ENCODE data around the gene EGR2. TPM values are rescaled to one million over a fixed set of nuclear protein-coding genes. Genes with fewer than 3 reads are reported as not detected.
"Not testable (repeated sequence)": the region's sequence is repeated elsewhere in the genome, so short reads cannot be mapped to it uniquely, and the experiment has no call there.

EGR2 gene
- total RNA-seq, 2 donors from 2014 or later = 3.1 to 4.8 TPM

- H3K27ac Mint-ChIP-seq = no peak overlapping the region
- H3K4me1 Mint-ChIP-seq = peaks cover 2% of the 10 kb centered on the region
- peaks cover 3% of the 10 kb centered on the region for H3K9me3 ChIP-seq (ENCODE audit: control insufficient read depth, low read length, poor library complexity, severe bottlenecking)
- ATAC-seq = no peak
- H3K36me3 Mint-ChIP-seq (ENCODE audit: low read depth) = peaks cover 7% of the 10 kb centered on the region
- H3K27me3 Mint-ChIP-seq = peaks cover 54% of the 10 kb centered on the region
- DNase-seq = no peak
- H3K4me3 Mint-ChIP-seq = no peak overlapping the region
Observed at GRCh38 chr10:62796896-62797295, 19.3 kb downstream of the EGR2 start.

GRCh38 chr10:62795762-62796161 lies 20.4 kb downstream of the EGR2 start:
- Mint-ChIP-seq H3K4me3 (no peak overlapping the region), H3K4me1 (peaks cover 2% of the 10 kb centered on the region), H3K36me3 (ENCODE audit: low read depth) (peaks cover 5% of the 10 kb centered on the region), H3K27me3 (peaks cover 53% of the 10 kb centered on the region), H3K27ac (no peak overlapping the region)
- no peak for DNase-seq
- peaks cover 3% of the 10 kb centered on the region for H3K9me3 ChIP-seq (ENCODE audit: control insufficient read depth, low read length, poor library complexity, severe bottlenecking)
- ATAC-seq = no peak

DNA sequence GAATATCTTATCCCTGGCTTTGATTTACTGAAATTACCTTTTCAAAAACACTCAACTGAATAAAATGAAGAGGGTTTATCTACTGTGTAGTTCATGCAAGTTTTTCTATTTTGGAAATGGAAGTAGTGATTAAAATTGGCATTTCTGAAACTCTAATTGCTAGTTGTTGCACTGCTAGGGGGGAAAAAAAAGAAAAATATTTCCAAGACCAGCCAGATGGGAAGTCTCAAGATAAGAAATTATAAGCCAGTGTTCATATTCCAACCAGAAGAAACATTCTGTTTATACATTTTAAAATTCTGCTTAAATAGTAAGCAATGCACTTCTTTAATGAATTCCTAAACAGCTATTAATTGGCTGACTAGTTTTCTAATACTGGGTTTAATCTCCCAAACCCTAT lies 21.1 kb downstream of the EGR2 start:
- no peak overlapping the region for H3K27ac Mint-ChIP-seq
- H3K9me3 ChIP-seq (ENCODE audit: control insufficient read depth, low read length, poor library complexity, severe bottlenecking) = peaks cover 3% of the 10 kb centered on the region
- peaks cover 48% of the 10 kb centered on the region for H3K27me3 Mint-ChIP-seq
- DNase-seq (no peak), ATAC-seq (no peak)
- peaks cover 2% of the 10 kb centered on the region for H3K36me3 Mint-ChIP-seq (ENCODE audit: low read depth)
- no peak overlapping the region for H3K4me3 Mint-ChIP-seq
- peaks cover 2% of the 10 kb centered on the region for H3K4me1 Mint-ChIP-seq

- H3K27me3 Mint-ChIP-seq = peaks cover 55% of the 10 kb centered on the region
- no peak for ATAC-seq
Observed at GRCh38 chr10:62794306-62794705, 21.9 kb downstream of the EGR2 start.

GRCh38 chr10:62792261-62792660 lies 23.9 kb downstream of the EGR2 start:
- H3K27ac Mint-ChIP-seq = no peak overlapping the region
- peaks cover 43% of the 10 kb centered on the region for H3K27me3 Mint-ChIP-seq
- H3K36me3 Mint-ChIP-seq (ENCODE audit: low read depth) = peaks cover 3% of the 10 kb centered on the region
- ATAC-seq (no peak), DNase-seq (no peak)
- H3K9me3 ChIP-seq (ENCODE audit: control insufficient read depth, low read length, poor library complexity, severe bottlenecking) = no peaks in the 10 kb centered on the region
- H3K4me1 Mint-ChIP-seq = no peaks in the 10 kb centered on the region
- no peak overlapping the region for H3K4me3 Mint-ChIP-seq

More at GRCh38 chr10:62794306-62794705, 21.9 kb downstream of the EGR2 start:
- peaks cover 2% of the 10 kb centered on the region for H3K4me1 Mint-ChIP-seq
- peaks cover 3% of the 10 kb centered on the region for H3K9me3 ChIP-seq (ENCODE audit: control insufficient read depth, low read length, poor library complexity, severe bottlenecking)
- peaks cover 5% of the 10 kb centered on the region for H3K36me3 Mint-ChIP-seq (ENCODE audit: low read depth)
- H3K27ac Mint-ChIP-seq = no peak overlapping the region
- H3K4me3 Mint-ChIP-seq = no peak overlapping the region
- no peak for DNase-seq

GRCh38 chr10:62790571-62790970 lies 25.6 kb downstream of the EGR2 start:
- no peak for ATAC-seq
- Mint-ChIP-seq H3K36me3 (ENCODE audit: low read depth) (peaks cover 3% of the 10 kb centered on the region), H3K4me1 (no peaks in the 10 kb centered on the region)

GRCh38 chr10:62790019-62790555 lies 26.1 kb downstream of the EGR2 start:
- Mint-ChIP-seq H3K27ac (no peak overlapping the region), H3K36me3 (ENCODE audit: low read depth) (peaks cover 3% of the 10 kb centered on the region), H3K4me3 (no peak overlapping the region), H3K27me3 (peaks cover 25% of the 10 kb centered on the region), H3K4me1 (no peaks in the 10 kb centered on the region)
- ATAC-seq = no peak
- no peaks in the 10 kb centered on the region for H3K9me3 ChIP-seq (ENCODE audit: control insufficient read depth, low read length, poor library complexity, severe bottlenecking)
- no peak for DNase-seq

More at GRCh38 chr10:62790571-62790970, 25.6 kb downstream of the EGR2 start:
- Mint-ChIP-seq H3K4me3 (no peak overlapping the region), H3K27ac (no peak overlapping the region), H3K27me3 (peaks cover 27% of the 10 kb centered on the region)
- no peak for DNase-seq
- H3K9me3 ChIP-seq (ENCODE audit: control insufficient read depth, low read length, poor library complexity, severe bottlenecking) = no peaks in the 10 kb centered on the region

GRCh38 chr10:62788861-62789467 lies 27.2 kb downstream of the EGR2 start:
- DNase-seq (no peak), ATAC-seq (no peak)
- Mint-ChIP-seq H3K4me3 (no peak overlapping the region), H3K36me3 (ENCODE audit: low read depth) (peaks cover 3% of the 10 kb centered on the region), H3K27ac (no peak overlapping the region), H3K4me1 (no peaks in the 10 kb centered on the region), H3K27me3 (peaks cover 21% of the 10 kb centered on the region)
- no peaks in the 10 kb centered on the region for H3K9me3 ChIP-seq (ENCODE audit: control insufficient read depth, low read length, poor library complexity, severe bottlenecking)

DNA sequence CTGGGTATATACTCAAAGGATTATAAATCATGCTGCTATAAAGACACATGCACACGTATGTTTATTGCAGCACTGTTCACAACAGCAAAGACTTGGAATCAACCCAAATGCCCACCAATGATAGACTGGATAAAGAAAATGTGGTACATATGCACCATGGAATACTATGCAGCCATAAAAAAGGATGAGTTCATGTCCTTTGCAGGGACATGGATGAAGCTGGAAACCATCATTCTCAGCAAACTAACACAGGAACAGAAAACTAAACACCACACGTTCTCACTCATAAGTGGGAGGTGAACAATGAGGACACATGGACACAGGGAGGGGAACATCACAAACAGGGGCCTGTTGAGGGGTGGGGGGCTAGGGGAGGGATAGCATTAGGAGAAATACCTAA lies 27.9 kb downstream of the EGR2 start:
- H3K27ac Mint-ChIP-seq; DNase-seq; H3K9me3 ChIP-seq (ENCODE audit: control insufficient read depth, low read length, poor library complexity, severe bottlenecking); H3K4me1 Mint-ChIP-seq; ATAC-seq; H3K36me3 Mint-ChIP-seq (ENCODE audit: low read depth); H3K4me3 Mint-ChIP-seq: not testable (repeated sequence)
- H3K27me3 Mint-ChIP-seq = peaks cover 18% of the 10 kb centered on the region

- not testable (repeated sequence) for H3K9me3 ChIP-seq (ENCODE audit: control insufficient read depth, low read length, poor library complexity, severe bottlenecking); DNase-seq; H3K36me3 Mint-ChIP-seq (ENCODE audit: low read depth); H3K4me3 Mint-ChIP-seq; H3K4me1 Mint-ChIP-seq; H3K27me3 Mint-ChIP-seq; ATAC-seq; H3K27ac Mint-ChIP-seq
Observed at GRCh38 chr10:62784537-62784936, 31.6 kb downstream of the EGR2 start.

DNA sequence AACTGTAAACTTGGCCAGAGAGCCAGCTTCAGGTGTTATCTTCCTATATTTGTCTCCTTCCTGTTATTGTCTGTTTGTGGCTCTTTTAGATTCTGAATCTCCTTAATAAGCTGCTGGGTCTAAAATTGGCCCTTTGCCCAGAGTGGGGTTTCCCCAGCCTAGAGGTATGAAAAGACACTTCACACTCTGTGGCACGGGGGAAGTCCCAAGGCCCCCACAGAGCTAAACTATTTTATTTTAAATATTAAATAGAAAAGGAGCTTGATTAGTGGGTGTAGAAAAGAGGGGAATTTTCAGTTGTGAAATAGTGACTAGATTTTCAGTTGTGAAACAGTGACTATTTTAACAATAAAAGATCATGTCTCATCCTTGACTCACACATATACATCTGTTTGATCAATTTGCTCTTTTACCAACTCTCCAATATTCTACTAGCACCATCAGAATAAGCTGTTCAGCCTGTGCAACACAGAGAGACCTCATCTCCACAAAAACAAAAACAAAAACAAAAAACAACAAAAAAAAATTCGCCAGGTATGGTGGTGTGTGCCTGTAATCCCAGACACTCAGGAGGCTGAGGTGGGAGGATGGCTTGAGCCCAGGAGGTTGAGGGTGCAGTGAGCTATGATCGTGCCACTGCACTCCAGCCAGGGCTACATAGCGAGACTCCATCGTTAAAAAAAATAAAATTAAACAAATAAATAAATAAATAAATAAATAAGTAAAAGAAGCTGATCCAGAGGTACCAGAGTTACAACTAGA lies 36.5 kb downstream of the EGR2 start:
- peaks cover 17% of the 10 kb centered on the region for H3K4me1 Mint-ChIP-seq
- peak overlapping the region; percentile 93 for H3K27ac Mint-ChIP-seq
- H3K4me3 Mint-ChIP-seq = no peak overlapping the region
- H3K36me3 Mint-ChIP-seq (ENCODE audit: low read depth) = no peaks in the 10 kb centered on the region
- ATAC-seq = peak; percentile 99
- H3K27me3 Mint-ChIP-seq = no peaks in the 10 kb centered on the region
- peak; percentile 52 to 73 (median 71) for DNase-seq
- no peaks in the 10 kb centered on the region for H3K9me3 ChIP-seq (ENCODE audit: control insufficient read depth, low read length, poor library complexity, severe bottlenecking)

DNA sequence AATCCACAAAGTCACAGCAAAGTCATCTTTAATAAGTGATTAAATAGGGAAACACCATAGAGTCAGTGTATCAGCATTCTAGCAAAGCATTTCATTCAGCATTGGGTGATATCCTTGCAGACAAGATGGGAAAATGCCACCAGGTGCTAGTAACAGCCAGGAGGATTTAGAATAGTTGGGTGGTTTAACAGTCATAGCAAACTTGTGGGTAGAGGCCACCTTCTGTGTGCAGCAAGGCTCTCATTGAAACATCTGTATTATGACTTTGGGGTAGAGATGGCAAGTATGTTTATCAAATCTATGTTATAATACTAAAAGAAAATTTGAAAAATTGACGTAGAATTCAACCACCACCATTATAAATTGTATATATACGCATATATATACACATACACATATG lies 38.0 kb downstream of the EGR2 start:
- Mint-ChIP-seq H3K27me3 (peaks cover 4% of the 10 kb centered on the region), H3K27ac (peak overlapping the region; percentile 93), H3K4me1 (peaks cover 17% of the 10 kb centered on the region), H3K36me3 (ENCODE audit: low read depth) (no peaks in the 10 kb centered on the region), H3K4me3 (no peak overlapping the region)
- ATAC-seq (no peak), DNase-seq (no peak)
- no peaks in the 10 kb centered on the region for H3K9me3 ChIP-seq (ENCODE audit: control insufficient read depth, low read length, poor library complexity, severe bottlenecking)

DNA sequence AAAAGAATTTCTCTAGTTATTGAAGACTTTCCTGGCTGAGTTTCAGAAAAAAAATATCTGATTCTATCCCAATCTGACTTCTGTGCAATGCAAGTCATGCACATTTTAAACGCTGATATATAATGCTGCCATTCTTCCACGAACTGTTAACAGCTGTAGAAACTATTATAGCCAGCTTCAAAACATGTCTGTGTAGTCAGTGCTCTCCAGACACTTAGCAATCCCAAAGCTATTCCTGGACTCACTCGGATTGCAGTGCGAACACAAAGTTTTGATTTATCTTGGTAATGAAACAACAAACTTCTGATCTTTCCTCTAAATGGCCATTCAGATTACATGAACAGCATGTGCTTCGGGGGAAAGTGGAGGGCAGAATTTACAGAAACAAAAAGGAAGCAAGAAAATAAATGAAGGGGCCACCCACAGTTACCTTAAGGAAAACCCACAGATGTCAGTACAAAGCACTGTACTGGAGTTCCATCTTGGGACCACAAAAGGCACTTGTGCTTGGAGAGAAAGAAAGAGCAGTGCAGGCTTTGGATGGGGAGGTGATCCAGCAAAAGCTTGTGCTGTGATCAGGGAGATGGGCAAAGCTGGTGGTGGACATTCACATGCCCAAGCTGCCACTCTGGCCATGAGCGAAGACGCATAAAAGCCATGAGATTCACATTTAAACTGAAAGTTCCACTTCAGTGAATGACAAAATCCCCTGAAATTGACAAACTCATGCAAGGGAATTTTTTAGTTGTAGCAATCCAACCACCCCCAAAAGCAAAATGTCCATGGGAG lies 43.8 kb downstream of the EGR2 start:
- H3K9me3 ChIP-seq (ENCODE audit: control insufficient read depth, low read length, poor library complexity, severe bottlenecking) = no peaks in the 10 kb centered on the region
- DNase-seq (no peak), ATAC-seq (no peak)
- H3K4me3 Mint-ChIP-seq = no peak overlapping the region
- H3K27ac Mint-ChIP-seq = no peak overlapping the region
- H3K4me1 Mint-ChIP-seq = peaks cover 3% of the 10 kb centered on the region
- H3K36me3 Mint-ChIP-seq (ENCODE audit: low read depth) = no peaks in the 10 kb centered on the region
- peaks cover 12% of the 10 kb centered on the region for H3K27me3 Mint-ChIP-seq

Data from T-helper 17 cell (primary cell).